NCI-H1092 (cell line): ENCODE results near the gene ATP9B.
A peak's percentile ranks its signal among the peaks of the same experiment; 100 is the strongest.
"Not testable (repeated sequence)": the region's sequence is repeated elsewhere in the genome, so short reads cannot be mapped to it uniquely, and the experiment has no call there.

Experiments used
- DNase-seq: peaks from one replicate; lab custom pipeline; 2025; lab: John Stamatoyannopoulos, UW

The ATP9B gene

GRCh38 chr18:79290409-79290808 is 221.2 kb downstream of the ATP9B start:
- DNase-seq: not testable (repeated sequence)

GRCh38 chr18:79290876-79291275 is 221.7 kb downstream of the ATP9B start:
- no peak for DNase-seq

- no peak for DNase-seq
These were observed 225.0 kb downstream of the ATP9B start for GRCh38 chr18:79294235-79294634.

GRCh38 chr18:79299272-79299671 is 230.1 kb downstream of the ATP9B start:
- DNase-seq: no peak

GRCh38 chr18:79299711-79300110 is 230.5 kb downstream of the ATP9B start:
- no peak for DNase-seq

- no peak for DNase-seq
These were observed 231.2 kb downstream of the ATP9B start for GRCh38 chr18:79300413-79300812.

- no peak for DNase-seq
These were observed 232.9 kb downstream of the ATP9B start for GRCh38 chr18:79302120-79302519.

GRCh38 chr18:79305911-79306310 is 236.7 kb downstream of the ATP9B start:
- DNase-seq: no peak

GRCh38 chr18:79309614-79310358 is 240.6 kb downstream of the ATP9B start:
- DNase-seq: no peak

- no peak for DNase-seq
These were observed 245.7 kb downstream of the ATP9B start for GRCh38 chr18:79314838-79315388.

GRCh38 chr18:79315596-79315995 is 246.4 kb downstream of the ATP9B start:
- DNase-seq: peak; percentile 87

- DNase-seq: no peak
These were observed 248.5 kb downstream of the ATP9B start for GRCh38 chr18:79317703-79318102.

- DNase-seq: no peak
These were observed 249.0 kb downstream of the ATP9B start for GRCh38 chr18:79318142-79318673.

- DNase-seq: no peak
These were observed 251.1 kb downstream of the ATP9B start for GRCh38 chr18:79320216-79320850.

- no peak for DNase-seq
These were observed 252.6 kb downstream of the ATP9B start for GRCh38 chr18:79321625-79322405.

- no peak for DNase-seq
These were observed 253.2 kb downstream of the ATP9B start for GRCh38 chr18:79322441-79322840.

GRCh38 chr18:79323471-79323870 is 254.3 kb downstream of the ATP9B start:
- no peak for DNase-seq

GRCh38 chr18:79326413-79327198 is 257.4 kb downstream of the ATP9B start:
- DNase-seq: no peak

GRCh38 chr18:79327199-79327721 is 258.1 kb downstream of the ATP9B start:
- DNase-seq: no peak

- not testable (repeated sequence) for DNase-seq
These were observed 258.7 kb downstream of the ATP9B start for GRCh38 chr18:79327915-79328314.

GRCh38 chr18:79328887-79329286 is 259.7 kb downstream of the ATP9B start:
- no peak for DNase-seq
